Aorta (tissue), 5 donors: ENCODE results near the gene DCTPP1. TPM values are rescaled to one million over a fixed set of nuclear protein-coding genes. Genes with fewer than 3 reads are reported as not detected.

Experiments used
- ATAC-seq: fragments of 200-7000 bp; cut with Tn5 transposase; one replicate; pipeline ENCODE4 v1.9.1; 2022; ENCODE audit warnings: moderate library complexity; ENCODE audit not compliant: low FRiP score
- DNase-seq, 2 donors: peaks; one replicate each; pipeline ENCODE4 v3.0.0-alpha.2; 2020
- H3K27ac ChIP-seq, 2 donors: one replicate each; pipeline ENCODE4 v1.5.1; 2013; ENCODE audit warnings: low read length in 2 of 2, mild to moderate bottlenecking in 2 of 2, moderate library complexity in 2 of 2, control low read depth in 1 of 2, inconsistent platforms in 1 of 2, low read depth in 1 of 2
- H3K27me3 ChIP-seq, 2 donors: one replicate each; pipeline ENCODE4 v1.6.1; 2013; ENCODE audit warnings: control low read depth in 1 of 2, low read length in 1 of 2, mild to moderate bottlenecking in 1 of 2, moderate library complexity in 1 of 2; ENCODE audit not compliant: insufficient read depth in 2 of 2, control insufficient read depth in 1 of 2
- H3K36me3 ChIP-seq, 2 donors: one replicate each; pipeline ENCODE4 v1.6.1; 2013; ENCODE audit warnings: control low read depth in 1 of 2, low read length in 1 of 2, mild to moderate bottlenecking in 1 of 2; ENCODE audit not compliant: insufficient read depth in 2 of 2, control insufficient read depth in 1 of 2
- H3K4me1 ChIP-seq, 2 donors: one replicate each; pipeline ENCODE4 v1.6.1; 2013; ENCODE audit warnings: low read length in 2 of 2, control low read depth in 1 of 2, mild to moderate bottlenecking in 1 of 2, moderate library complexity in 1 of 2; ENCODE audit not compliant: insufficient read depth in 2 of 2, control insufficient read depth in 1 of 2
- H3K4me3 ChIP-seq, 2 donors: one replicate each; pipeline ENCODE4 v1.5.1; 2013; ENCODE audit warnings: low read length in 2 of 2, control low read depth in 1 of 2, mild to moderate bottlenecking in 1 of 2
- H3K9me3 ChIP-seq: one replicate; pipeline ENCODE4 v1.6.1; 2013; ENCODE audit warnings: mild to moderate bottlenecking, low read length; ENCODE audit not compliant: control insufficient read depth
- WGBS, 2 donors: extraction: QIAGEN DNeasy Blood & Tissue Kit; methylation state at CpG; one replicate each; pipeline ENCODE4 v1.1.7; 2013; 5-methylcytosine and 5-hydroxymethylcytosine counted together
- intact Hi-C, 2 donors: fragments of 100-400 bp; cut with DNase I; formaldehyde crosslinking; loops; one replicate each; pipeline versions ENCODE4 v1.14.2 to v1.15.0; 2022
- polyA plus RNA-seq, 2 donors: library from polyadenylated mRNA; stranded (reverse); fragments of 200-250 nt; gene quantifications; one replicate each; pipeline ENCODE4 v1.2.3, GENCODE V29; 2013
- total RNA-seq, 2 donors: library from RNA; stranded (reverse); fragmentation: NEBNext Ultra II Directional; extraction: Animal tissue kit (Norgen Biotek cat#: 25700); gene quantifications; one replicate each; pipeline ENCODE4 v1.2.1, GENCODE V29; 2021
- donor health status: healthy with polysubstance abuse.
- donor health status: Bipolar disorder and iron deficiency.
- donor health status: DM: no; HTN: no; CAD: no.
- donor health status: DM: no; HTN: no; CAD: no.
- donor health status: DM: yes; HTN: yes; CAD: no.

Gene DCTPP1
- total and polyA plus RNA-seq, 4 donors, result 16.6 to 36.3 (median 19.0) TPM

DNA sequence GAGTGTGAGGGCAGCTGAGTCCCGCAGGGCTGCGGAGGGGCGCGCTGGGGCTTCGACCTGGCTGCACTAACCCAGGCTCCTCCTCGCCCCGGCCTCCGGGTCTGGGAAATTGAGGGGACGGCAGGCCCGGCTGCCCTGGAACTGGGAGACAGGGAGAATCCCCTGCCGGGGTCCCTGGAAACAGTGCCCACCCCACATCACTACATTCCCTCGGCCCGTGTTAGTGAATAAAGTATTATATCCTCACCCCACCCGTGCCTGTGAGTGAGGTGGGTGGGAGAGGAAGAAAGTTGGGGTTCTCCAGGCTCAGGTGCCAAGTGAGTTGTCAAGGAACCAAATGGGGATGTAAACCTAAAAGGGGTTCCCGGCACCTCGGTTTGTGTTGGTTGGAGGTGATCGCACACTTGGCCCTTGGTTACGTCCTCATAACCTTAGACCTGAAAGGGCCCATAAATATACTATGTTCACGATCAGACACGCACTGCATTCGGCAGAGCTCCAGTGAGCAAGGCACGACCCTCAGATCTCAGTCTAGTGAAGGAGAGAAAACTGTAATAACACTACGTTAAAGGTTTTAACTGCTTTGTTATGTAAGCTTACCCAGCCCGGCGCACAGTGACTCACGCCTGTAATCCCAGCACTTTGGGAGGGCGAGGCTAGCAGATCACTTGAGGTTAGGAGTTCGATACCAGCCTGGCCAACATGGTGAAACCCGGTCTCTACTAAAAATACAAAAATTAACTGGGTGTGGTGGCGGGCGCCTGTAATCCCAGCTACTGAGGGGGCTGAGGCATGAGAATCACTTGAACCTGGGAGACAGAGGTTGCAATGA lies 11.3 kb downstream of the DCTPP1 start:
- Histone ChIP-seq H3K4me3 (peak overlapping the region in 1 of 2 donors; percentile 39), H3K9me3 (no peaks in the 10 kb centered on the region), H3K4me1 (no peaks in the 10 kb centered on the region), H3K27ac (no peak overlapping the region), H3K27me3 (no peaks in the 10 kb centered on the region), H3K36me3 (peaks cover 0 to 2% of the 10 kb centered on the region in 2 donors)
- 75 to 80% methylated on average over 25 to 31 of the region's 31 CpGs for WGBS, 2 donors
- peak; percentile 2 for ATAC-seq
- no peak for DNase-seq
- intact Hi-C loops, result loop anchor here in 1 of 2 donors (10.0 kb wide), 1 partner anchor 294 kb away; the partner anchor contains the start of gene MAPK3

DNA sequence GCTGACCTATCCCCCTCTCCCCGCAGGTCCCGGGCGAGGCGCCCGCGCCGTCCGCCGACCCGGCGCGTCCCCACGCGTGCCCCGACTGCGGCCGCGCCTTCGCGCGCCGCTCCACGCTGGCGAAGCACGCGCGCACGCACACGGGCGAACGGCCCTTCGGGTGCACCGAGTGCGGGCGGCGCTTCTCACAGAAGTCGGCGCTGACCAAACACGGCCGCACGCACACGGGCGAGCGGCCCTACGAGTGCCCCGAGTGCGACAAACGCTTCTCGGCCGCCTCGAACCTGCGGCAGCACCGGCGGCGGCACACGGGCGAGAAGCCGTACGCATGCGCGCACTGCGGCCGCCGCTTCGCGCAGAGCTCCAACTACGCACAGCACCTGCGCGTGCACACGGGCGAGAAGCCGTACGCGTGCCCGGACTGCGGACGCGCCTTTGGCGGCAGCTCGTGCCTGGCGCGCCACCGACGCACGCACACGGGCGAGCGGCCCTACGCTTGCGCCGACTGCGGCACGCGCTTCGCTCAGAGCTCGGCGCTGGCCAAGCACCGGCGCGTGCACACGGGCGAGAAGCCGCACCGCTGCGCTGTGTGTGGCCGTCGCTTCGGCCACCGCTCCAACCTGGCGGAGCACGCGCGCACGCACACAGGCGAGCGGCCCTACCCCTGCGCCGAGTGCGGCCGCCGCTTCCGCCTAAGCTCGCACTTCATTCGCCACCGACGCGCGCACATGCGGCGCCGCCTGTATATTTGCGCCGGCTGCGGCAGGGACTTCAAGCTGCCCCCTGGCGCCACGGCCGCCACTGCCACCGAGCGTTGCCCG lies 12.1 kb downstream of the DCTPP1 start:
- intact Hi-C loops, result loop anchor here in 1 of 2 donors (10.0 kb wide), 1 partner anchor 293 kb away; the partner anchor contains the start of gene MAPK3
- Histone ChIP-seq H3K27ac (no peak overlapping the region), H3K36me3 (peaks cover 0 to 2% of the 10 kb centered on the region in 2 donors), H3K27me3 (no peaks in the 10 kb centered on the region), H3K4me3 (peak overlapping the region; percentile 7 to 39), H3K9me3 (no peaks in the 10 kb centered on the region), H3K4me1 (no peaks in the 10 kb centered on the region)
- DNase-seq, result peak; percentile 91 to 95
- 1% methylated on average over 135 to 140 of the region's 140 CpGs for WGBS, 2 donors
- ATAC-seq, result peak; percentile 93

DNA sequence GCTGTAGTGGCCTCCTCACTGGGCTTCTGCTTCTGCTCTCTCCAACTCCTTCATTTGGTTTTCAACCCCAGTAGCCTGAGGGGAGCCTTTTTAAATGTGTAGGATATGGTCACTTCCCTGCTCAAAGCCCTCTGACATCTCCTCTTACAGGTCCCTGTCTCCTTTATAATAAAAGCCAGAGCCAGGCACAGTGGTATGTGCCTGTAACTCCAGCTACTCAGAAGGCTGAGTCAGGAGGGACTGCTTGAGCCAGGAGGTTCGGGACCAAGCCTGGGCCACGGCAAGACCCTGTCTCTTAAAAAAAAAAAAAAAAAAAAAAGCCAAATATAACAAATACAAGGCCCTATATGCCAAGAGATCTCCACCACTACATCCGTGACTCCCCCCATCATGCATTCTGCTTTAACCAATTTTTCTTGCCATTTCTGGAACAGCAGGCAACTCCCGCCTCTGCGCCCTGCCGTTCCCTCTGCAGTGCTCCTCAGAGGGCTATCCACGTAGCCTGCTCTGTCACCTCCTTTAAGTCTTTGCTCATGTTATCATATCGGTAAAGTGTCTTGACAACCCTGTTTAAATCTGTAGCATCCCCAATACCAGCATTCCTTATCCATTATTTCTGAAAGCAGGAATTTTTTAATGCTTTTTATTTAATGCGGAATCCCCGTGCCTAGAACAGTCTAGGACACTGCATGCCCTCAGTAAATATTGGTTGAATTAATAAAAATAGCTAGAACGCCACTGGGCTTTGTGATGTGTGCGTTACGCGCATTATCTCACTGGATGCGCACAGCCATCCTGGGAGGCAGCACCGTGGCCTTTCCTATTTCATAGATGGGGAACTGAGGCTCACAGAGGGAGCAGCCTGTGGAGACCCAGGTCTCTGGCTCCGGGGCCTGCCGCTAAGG lies 13.0 kb downstream of the DCTPP1 start:
- Histone ChIP-seq H3K4me1 (no peaks in the 10 kb centered on the region), H3K27ac (no peak overlapping the region), H3K36me3 (peaks cover 0 to 2% of the 10 kb centered on the region in 2 donors), H3K27me3 (no peaks in the 10 kb centered on the region), H3K9me3 (no peaks in the 10 kb centered on the region), H3K4me3 (peak overlapping the region; percentile 7 to 39)
- 60 to 61% methylated on average over 18 of the region's 18 CpGs for WGBS, 2 donors
- no peak for ATAC-seq
- intact Hi-C loops, result loop anchor here in 1 of 2 donors (10.0 kb wide), 1 partner anchor 292 kb away; the partner anchor contains the start of gene MAPK3
- DNase-seq, result no peak

DNA sequence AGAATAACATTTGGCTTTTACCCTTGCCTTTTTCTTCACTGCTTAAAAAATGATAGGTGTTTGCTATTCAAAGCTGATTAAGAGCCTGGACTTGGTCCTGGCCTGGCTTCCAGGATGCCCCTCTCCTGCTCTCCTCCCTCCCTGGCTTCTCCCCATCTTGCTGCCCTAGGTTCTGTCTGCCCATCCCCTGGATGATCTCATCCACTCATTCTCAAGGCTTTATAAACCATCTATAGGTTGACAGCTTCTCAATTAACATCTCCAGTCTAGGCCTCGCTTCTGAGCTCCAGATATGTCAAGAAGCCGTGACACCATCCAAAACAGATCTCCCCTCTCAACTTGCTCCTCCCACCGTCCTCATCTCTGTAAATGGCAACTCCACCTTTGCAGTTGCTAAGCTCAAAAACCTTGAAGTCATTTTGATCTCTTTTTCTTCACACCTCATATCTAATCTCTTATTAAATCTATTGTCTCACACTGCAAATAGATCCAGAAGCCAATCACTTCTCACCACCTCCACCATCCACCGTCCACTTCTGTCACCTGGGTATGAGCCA lies 13.7 kb downstream of the DCTPP1 start:
- Histone ChIP-seq H3K4me3 (no peak overlapping the region), H3K27ac (no peak overlapping the region), H3K9me3 (no peaks in the 10 kb centered on the region), H3K27me3 (no peaks in the 10 kb centered on the region), H3K4me1 (no peaks in the 10 kb centered on the region), H3K36me3 (peaks cover 0 to 5% of the 10 kb centered on the region in 2 donors)
- no peak for DNase-seq
- intact Hi-C loops, result loop anchor here in 1 of 2 donors (10.0 kb wide), 1 partner anchor 291 kb away; the partner anchor contains the start of gene MAPK3
- no peak for ATAC-seq
- WGBS, 2 donors, result 76 to 88% methylated on average over 4 of the region's 4 CpGs

DNA sequence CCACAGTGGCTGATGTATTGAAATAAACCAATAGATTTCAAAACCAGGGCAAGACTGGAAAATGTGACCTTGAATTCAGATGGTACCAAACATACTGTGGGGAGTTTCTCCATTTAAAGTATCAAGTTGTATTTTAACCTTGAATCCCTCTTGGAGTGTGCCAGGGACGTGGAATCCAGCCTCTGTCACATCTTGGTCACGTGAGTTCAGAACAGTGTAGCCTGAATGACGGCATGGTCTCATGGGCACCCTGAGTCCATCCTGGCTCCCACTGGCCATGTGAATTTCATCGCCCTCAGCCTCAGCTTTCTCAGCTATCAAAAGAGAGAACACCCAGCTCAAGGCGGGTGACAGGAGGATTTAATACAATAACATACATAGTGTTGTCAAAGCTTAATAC lies 15.7 kb downstream of the DCTPP1 start:
- 76 to 84% methylated on average over 5 of the region's 5 CpGs for WGBS, 2 donors
- H3K36me3 ChIP-seq, result peaks cover 0 to 5% of the 10 kb centered on the region in 2 donors
- no peaks in the 10 kb centered on the region for H3K9me3 ChIP-seq
- no peaks in the 10 kb centered on the region for H3K27me3 ChIP-seq
- H3K27ac ChIP-seq, result no peak overlapping the region
- H3K4me3 ChIP-seq, result no peak overlapping the region
- H3K4me1 ChIP-seq, result no peaks in the 10 kb centered on the region
- no peak for DNase-seq
- ATAC-seq, result no peak
- intact Hi-C loops, result loop anchor here in 1 of 2 donors (10.0 kb wide), 1 partner anchor 289 kb away; the partner anchor contains the start of gene MAPK3

DNA sequence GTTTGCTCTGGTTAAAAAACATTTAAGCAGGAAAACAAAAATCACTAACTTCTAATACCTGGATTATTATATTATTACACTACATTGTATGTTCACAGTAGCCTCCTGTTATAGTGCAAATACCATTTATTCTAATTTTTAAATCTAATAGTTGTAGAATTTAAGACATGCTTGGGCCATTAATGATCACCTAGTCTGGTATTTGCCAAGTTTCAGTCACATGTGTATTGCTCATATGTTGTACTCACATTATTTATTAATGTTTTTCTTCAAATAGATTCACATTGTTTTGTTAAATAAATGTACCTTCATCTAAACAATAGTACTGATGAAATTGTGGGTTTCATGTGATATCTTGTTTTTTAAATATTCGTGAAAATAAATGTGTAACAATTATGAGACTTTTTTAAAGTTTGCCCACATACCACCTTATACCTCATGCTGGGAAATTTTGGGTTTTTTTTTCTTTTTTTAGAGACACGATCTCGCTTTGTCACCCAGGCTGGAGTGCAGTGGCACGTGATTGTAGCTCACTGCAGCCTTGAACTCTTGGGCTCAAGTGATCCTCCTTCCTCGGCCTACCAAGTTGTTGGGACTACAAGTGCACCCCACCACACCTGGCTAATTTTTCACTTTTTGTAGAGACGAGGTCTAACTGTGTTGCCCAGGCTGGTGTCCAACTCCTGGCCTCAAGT lies 16.6 kb downstream of the DCTPP1 start:
- intact Hi-C loops, result loop anchor here in 1 of 2 donors (10.0 kb wide), 1 partner anchor 288 kb away; the partner anchor contains the start of gene MAPK3
- H3K27ac ChIP-seq, result no peak overlapping the region
- no peaks in the 10 kb centered on the region for H3K9me3 ChIP-seq
- ATAC-seq, result no peak
- no peak for DNase-seq
- H3K27me3 ChIP-seq, result no peaks in the 10 kb centered on the region
- H3K4me3 ChIP-seq, result no peak overlapping the region
- H3K36me3 ChIP-seq, result peaks cover 0 to 5% of the 10 kb centered on the region in 2 donors
- no peaks in the 10 kb centered on the region for H3K4me1 ChIP-seq
- 73 to 75% methylated on average over 6 of the region's 6 CpGs for WGBS, 2 donors
